ENCODE measurements around the gene REC114. TPM values are rescaled to one million over a fixed set of nuclear protein-coding genes. Genes with fewer than 3 reads are reported as not detected.

The REC114 gene
- total and polyA plus RNA-seq, 9 of the 15 experiments (the other 6 are each of a cell fraction or from before 2014, with no cell fraction given), result 0.07 to 0.24 TPM; not detected in 7

DNA sequence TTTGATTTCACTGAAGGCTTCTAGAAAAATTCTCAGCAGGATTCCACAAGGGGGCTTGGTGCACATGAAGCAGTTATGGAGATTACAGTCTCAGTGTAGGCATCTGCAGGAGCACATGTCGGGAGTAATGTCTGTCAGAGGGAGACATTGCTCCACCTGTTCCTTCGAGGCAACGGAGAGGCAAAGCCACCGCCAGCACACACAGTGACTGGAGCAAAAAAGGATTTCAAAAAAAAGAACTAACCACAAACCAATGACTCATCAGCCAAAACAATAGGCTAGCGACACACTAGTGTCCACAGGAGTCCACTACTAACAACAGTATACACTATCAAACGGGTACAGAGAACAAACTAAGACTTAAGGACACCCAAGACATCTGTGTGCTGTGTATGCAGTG lies 121.3 kb downstream of the REC114 start (continued):
- no peak for TF ChIP-seq ZNF780A (CRISPR knock-in tag; IDR thresholded peaks at IDR 0.05)
- TF ChIP-seq, protein P1, sequence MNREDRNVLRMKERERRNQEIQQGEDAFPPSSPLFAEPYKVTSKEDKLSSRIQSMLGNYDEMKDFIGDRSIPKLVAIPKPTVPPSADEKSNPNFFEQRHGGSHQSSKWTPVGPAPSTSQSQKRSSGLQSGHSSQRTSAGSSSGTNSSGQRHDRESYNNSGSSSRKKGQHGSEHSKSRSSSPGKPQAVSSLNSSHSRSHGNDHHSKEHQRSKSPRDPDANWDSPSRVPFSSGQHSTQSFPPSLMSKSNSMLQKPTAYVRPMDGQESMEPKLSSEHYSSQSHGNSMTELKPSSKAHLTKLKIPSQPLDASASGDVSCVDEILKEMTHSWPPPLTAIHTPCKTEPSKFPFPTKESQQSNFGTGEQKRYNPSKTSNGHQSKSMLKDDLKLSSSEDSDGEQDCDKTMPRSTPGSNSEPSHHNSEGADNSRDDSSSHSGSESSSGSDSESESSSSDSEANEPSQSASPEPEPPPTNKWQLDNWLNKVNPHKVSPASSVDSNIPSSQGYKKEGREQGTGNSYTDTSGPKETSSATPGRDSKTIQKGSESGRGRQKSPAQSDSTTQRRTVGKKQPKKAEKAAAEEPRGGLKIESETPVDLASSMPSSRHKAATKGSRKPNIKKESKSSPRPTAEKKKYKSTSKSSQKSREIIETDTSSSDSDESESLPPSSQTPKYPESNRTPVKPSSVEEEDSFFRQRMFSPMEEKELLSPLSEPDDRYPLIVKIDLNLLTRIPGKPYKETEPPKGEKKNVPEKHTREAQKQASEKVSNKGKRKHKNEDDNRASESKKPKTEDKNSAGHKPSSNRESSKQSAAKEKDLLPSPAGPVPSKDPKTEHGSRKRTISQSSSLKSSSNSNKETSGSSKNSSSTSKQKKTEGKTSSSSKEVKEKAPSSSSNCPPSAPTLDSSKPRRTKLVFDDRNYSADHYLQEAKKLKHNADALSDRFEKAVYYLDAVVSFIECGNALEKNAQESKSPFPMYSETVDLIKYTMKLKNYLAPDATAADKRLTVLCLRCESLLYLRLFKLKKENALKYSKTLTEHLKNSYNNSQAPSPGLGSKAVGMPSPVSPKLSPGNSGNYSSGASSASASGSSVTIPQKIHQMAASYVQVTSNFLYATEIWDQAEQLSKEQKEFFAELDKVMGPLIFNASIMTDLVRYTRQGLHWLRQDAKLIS (CRISPR knock-in tag; IDR thresholded peaks at IDR 0.05), result no peak
- TF ChIP-seq ZNF644 (tag; IDR thresholded peaks at IDR 0.05; ENCODE audit: low read depth), result no peak
- TF ChIP-seq, protein P2, sequence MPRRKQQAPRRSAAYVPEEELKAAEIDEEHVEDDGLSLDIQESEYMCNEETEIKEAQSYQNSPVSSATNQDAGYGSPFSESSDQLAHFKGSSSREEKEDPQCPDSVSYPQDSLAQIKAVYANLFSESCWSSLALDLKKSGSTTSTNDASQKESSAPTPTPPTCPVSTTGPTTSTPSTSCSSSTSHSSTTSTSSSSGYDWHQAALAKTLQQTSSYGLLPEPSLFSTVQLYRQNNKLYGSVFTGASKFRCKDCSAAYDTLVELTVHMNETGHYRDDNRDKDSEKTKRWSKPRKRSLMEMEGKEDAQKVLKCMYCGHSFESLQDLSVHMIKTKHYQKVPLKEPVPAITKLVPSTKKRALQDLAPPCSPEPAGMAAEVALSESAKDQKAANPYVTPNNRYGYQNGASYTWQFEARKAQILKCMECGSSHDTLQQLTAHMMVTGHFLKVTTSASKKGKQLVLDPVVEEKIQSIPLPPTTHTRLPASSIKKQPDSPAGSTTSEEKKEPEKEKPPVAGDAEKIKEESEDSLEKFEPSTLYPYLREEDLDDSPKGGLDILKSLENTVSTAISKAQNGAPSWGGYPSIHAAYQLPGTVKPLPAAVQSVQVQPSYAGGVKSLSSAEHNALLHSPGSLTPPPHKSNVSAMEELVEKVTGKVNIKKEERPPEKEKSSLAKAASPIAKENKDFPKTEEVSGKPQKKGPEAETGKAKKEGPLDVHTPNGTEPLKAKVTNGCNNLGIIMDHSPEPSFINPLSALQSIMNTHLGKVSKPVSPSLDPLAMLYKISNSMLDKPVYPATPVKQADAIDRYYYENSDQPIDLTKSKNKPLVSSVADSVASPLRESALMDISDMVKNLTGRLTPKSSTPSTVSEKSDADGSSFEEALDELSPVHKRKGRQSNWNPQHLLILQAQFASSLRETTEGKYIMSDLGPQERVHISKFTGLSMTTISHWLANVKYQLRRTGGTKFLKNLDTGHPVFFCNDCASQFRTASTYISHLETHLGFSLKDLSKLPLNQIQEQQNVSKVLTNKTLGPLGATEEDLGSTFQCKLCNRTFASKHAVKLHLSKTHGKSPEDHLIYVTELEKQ (CRISPR knock-in tag; IDR thresholded peaks at IDR 0.05), result no peak
- no peak for TF ChIP-seq MECOM (CRISPR knock-in tag; IDR thresholded peaks at IDR 0.05)
- TF ChIP-seq SIRT6 (IDR thresholded peaks at IDR 0.05; ENCODE audit: low read depth, low read length), result no peak
- no peak for TF ChIP-seq ZNF347 (CRISPR knock-in tag; IDR thresholded peaks at IDR 0.05; ENCODE audit: low read depth)
- TF ChIP-seq ZSCAN32 (CRISPR knock-in tag; IDR thresholded peaks at IDR 0.05), result no peak
- no peak for TF ChIP-seq RBM14 (IDR thresholded peaks at IDR 0.05; ENCODE audit: borderline replicate concordance, insufficient read depth, low read depth, low read length)
- TF ChIP-seq, protein P3, sequence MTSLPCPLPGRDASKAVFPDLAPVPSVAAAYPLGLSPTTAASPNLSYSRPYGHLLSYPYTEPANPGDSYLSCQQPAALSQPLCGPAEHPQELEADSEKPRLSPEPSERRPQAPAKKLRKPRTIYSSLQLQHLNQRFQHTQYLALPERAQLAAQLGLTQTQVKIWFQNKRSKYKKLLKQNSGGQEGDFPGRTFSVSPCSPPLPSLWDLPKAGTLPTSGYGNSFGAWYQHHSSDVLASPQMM (CRISPR knock-in tag; IDR thresholded peaks at IDR 0.05), result no peak
- TF ChIP-seq, protein P4, sequence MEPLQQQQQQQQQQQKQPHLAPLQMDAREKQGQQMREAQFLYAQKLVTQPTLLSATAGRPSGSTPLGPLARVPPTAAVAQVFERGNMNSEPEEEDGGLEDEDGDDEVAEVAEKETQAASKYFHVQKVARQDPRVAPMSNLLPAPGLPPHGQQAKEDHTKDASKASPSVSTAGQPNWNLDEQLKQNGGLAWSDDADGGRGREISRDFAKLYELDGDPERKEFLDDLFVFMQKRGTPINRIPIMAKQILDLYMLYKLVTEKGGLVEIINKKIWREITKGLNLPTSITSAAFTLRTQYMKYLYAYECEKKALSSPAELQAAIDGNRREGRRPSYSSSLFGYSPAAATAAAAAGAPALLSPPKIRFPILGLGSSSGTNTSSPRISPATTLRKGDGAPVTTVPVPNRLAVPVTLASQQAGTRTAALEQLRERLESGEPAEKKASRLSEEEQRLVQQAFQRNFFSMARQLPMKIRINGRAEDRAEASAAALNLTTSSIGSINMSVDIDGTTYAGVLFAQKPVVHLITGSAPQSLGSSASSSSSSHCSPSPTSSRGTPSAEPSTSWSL (CRISPR knock-in tag; IDR thresholded peaks at IDR 0.05; ENCODE audit: borderline replicate concordance), result no peak
- no peak for TF ChIP-seq SIX5 (IDR thresholded peaks at IDR 0.05; ENCODE audit: borderline replicate concordance in 1 of 2, insufficient read depth in 1 of 2, low read depth in 1 of 2, low read length in 2 of 2)
- no peak for TF ChIP-seq MYBL2 (IDR thresholded peaks at IDR 0.05; ENCODE audit: low read depth)
- TF ChIP-seq MYBL2 (CRISPR knock-in tag; IDR thresholded peaks at IDR 0.05; ENCODE audit: borderline replicate concordance), result no peak
- no peak for TF ChIP-seq CEBPB (tag; IDR thresholded peaks at IDR 0.05)
- TF ChIP-seq, protein P5, sequence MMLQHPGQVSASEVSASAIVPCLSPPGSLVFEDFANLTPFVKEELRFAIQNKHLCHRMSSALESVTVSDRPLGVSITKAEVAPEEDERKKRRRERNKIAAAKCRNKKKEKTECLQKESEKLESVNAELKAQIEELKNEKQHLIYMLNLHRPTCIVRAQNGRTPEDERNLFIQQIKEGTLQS (IDR thresholded peaks at IDR 0.05), result peak; percentile 86
- TF ChIP-seq, protein P5 (CRISPR knock-in tag; conservative IDR thresholded peaks at IDR 0.05), result no peak
- TF ChIP-seq, protein P6, sequence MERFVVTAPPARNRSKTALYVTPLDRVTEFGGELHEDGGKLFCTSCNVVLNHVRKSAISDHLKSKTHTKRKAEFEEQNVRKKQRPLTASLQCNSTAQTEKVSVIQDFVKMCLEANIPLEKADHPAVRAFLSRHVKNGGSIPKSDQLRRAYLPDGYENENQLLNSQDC (CRISPR knock-in tag; IDR thresholded peaks at IDR 0.05), result no peak

Measured in K562 (cell line).